Neural crest cell (in vitro differentiated cells): ENCODE results near the gene USP10. TPM values are rescaled to one million over a fixed set of nuclear protein-coding genes. Genes with fewer than 3 reads are reported as not detected.

ENCODE experiments used
- DNase-seq: peaks from one replicate; pipeline ENCODE4 v3.0.0; 2021; ENCODE audit warnings: low read depth, mixed read lengths, low spot score
- H3K27ac Mint-ChIP-seq: one replicate; pipeline ENCODE4 v1.8.0; 2021; ENCODE audit warnings: mild to moderate bottlenecking, mixed read lengths; ENCODE audit not compliant: unreplicated experiment
- H3K27me3 Mint-ChIP-seq: 2 replicates; pipeline ENCODE4 v1.8.0; 2021; ENCODE audit warnings: low read depth, mild to moderate bottlenecking, mixed read lengths
- H3K36me3 Mint-ChIP-seq: 2 replicates; pipeline ENCODE4 v1.8.0; 2021; ENCODE audit warnings: low read depth, mild to moderate bottlenecking, mixed read lengths
- H3K4me1 Mint-ChIP-seq: 2 replicates; pipeline ENCODE4 v1.8.0; 2021; ENCODE audit warnings: mixed read lengths
- H3K4me3 Mint-ChIP-seq: one replicate; pipeline ENCODE4 v1.8.0; 2021; ENCODE audit warnings: mild to moderate bottlenecking, mixed read lengths
- H3K9me3 Mint-ChIP-seq: 2 replicates; pipeline ENCODE4 v1.8.0; 2021; ENCODE audit warnings: mixed read lengths
- total RNA-seq: library from RNA; stranded (reverse); gene quantifications from 2 replicates; pipeline ENCODE4 v1.2.1, GENCODE V29; 2021
- TF ChIP-seq, protein P1 (sequence below): fragments of 200-600 bp; sonication (generic); conservative IDR thresholded peaks from 2 replicates; pipeline ENCODE4 v1.5.0; 2021; ENCODE audit warnings: antibody characterized with exemption, mild to moderate bottlenecking

USP10 gene
- total RNA-seq, 1 donor from 2014 or later, result 149 TPM

DNA sequence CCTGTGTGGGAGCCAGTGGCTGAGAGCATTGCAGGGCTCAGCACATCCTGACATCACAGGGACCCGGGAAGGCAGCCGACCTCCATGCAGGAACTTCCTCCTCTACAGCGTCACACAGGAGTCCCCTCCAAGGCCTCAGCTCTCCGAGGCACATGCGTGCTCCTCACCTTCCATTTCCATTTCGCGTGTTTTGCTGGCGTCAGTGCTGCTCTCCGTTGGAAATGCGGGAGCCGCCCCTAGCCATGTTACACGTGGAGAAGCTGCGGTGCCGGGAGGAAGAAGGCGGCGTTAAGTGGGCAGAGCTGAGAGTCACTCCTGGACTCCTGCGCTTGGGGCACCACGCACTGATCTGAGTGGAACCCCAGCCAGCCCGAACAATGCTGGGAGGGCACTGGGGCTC lies 94.8 kb downstream of the USP10 start:
- H3K4me3 Mint-ChIP-seq, result no peak overlapping the region
- no peaks in the 10 kb centered on the region for H3K36me3 Mint-ChIP-seq
- no peaks in the 10 kb centered on the region for H3K27me3 Mint-ChIP-seq

GRCh38 chr16:84795329-84796053 lies 95.7 kb downstream of the USP10 start:
- H3K27me3 Mint-ChIP-seq, result no peaks in the 10 kb centered on the region
- no peak overlapping the region for H3K27ac Mint-ChIP-seq
- peaks cover 1% of the 10 kb centered on the region for H3K4me1 Mint-ChIP-seq
- no peaks in the 10 kb centered on the region for H3K9me3 Mint-ChIP-seq
- H3K36me3 Mint-ChIP-seq, result no peaks in the 10 kb centered on the region
- no peak for DNase-seq
- TF ChIP-seq, protein P1, sequence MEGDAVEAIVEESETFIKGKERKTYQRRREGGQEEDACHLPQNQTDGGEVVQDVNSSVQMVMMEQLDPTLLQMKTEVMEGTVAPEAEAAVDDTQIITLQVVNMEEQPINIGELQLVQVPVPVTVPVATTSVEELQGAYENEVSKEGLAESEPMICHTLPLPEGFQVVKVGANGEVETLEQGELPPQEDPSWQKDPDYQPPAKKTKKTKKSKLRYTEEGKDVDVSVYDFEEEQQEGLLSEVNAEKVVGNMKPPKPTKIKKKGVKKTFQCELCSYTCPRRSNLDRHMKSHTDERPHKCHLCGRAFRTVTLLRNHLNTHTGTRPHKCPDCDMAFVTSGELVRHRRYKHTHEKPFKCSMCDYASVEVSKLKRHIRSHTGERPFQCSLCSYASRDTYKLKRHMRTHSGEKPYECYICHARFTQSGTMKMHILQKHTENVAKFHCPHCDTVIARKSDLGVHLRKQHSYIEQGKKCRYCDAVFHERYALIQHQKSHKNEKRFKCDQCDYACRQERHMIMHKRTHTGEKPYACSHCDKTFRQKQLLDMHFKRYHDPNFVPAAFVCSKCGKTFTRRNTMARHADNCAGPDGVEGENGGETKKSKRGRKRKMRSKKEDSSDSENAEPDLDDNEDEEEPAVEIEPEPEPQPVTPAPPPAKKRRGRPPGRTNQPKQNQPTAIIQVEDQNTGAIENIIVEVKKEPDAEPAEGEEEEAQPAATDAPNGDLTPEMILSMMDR, result no peak
- H3K4me3 Mint-ChIP-seq, result no peak overlapping the region

More for the DNA sequence above, 94.8 kb downstream of the USP10 start:
- Mint-ChIP-seq H3K27ac (no peak overlapping the region), H3K4me1 (no peaks in the 10 kb centered on the region), H3K9me3 (no peaks in the 10 kb centered on the region)
- no peak for DNase-seq
- TF ChIP-seq, protein P1, result no peak

- DNase-seq, result no peak
- Mint-ChIP-seq H3K9me3 (peaks cover 5% of the 10 kb centered on the region), H3K27ac (no peak overlapping the region), H3K4me3 (no peak overlapping the region), H3K4me1 (peaks cover 6% of the 10 kb centered on the region), H3K36me3 (peaks cover 3% of the 10 kb centered on the region), H3K27me3 (no peaks in the 10 kb centered on the region)
- TF ChIP-seq, protein P1, result no peak
These were observed 100.6 kb downstream of the USP10 start for GRCh38 chr16:84800158-84800978.

GRCh38 chr16:84803146-84803545 lies 103.3 kb downstream of the USP10 start:
- Mint-ChIP-seq H3K9me3 (peaks cover 5% of the 10 kb centered on the region), H3K36me3 (peaks cover 3% of the 10 kb centered on the region), H3K4me3 (no peak overlapping the region), H3K27me3 (no peaks in the 10 kb centered on the region), H3K4me1 (peaks cover 6% of the 10 kb centered on the region), H3K27ac (no peak overlapping the region)
- TF ChIP-seq, protein P1, result no peak
- no peak for DNase-seq

DNA sequence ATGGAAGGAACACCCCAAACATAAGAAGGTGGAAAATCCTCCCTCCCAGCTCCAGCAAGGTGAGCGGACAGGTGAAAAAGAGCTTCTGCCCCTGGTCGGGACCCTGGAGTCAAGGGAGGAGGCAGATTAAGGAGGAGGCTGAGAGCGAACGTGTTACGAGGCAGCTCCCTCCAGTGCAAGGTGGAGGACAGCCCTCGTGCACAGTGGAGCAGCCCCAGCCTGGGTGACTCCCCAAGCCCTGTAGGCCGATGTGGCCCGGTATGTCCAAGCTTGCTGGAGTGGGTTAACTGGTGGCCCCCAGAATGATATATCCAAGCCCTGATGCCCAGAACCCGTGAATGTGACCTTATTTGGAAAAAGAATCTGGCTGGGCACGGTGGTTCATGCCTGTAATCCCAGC lies 104.5 kb downstream of the USP10 start:
- H3K9me3 Mint-ChIP-seq, result peaks cover 5% of the 10 kb centered on the region
- TF ChIP-seq, protein P1, result no peak
- no peaks in the 10 kb centered on the region for H3K27me3 Mint-ChIP-seq
- no peak overlapping the region for H3K27ac Mint-ChIP-seq
- H3K4me3 Mint-ChIP-seq, result no peak overlapping the region
- H3K36me3 Mint-ChIP-seq, result peaks cover 3% of the 10 kb centered on the region
- DNase-seq, result no peak
- H3K4me1 Mint-ChIP-seq, result peaks cover 6% of the 10 kb centered on the region
